Measurements from ENCODE around the gene NR1H4. TPM values are rescaled to one million over a fixed set of nuclear protein-coding genes. Genes with fewer than 3 reads are reported as not detected.

Gene NR1H4
- total and polyA plus RNA-seq, 2 experiments from 2014 or later, result not detected

GRCh38 chr12:100534625-100535227 lies 61.1 kb downstream of the NR1H4 start:
- Mint-ChIP-seq H3K4me3 (no peak overlapping the region), H3K27me3 (ENCODE audit: insufficient read depth, low read depth, poor library complexity) (peaks cover 2% of the 10 kb centered on the region), H3K4me1 (peaks cover 6% of the 10 kb centered on the region), H3K27ac (no peak overlapping the region; the same call in 1 of the 2 replicates), H3K9me3 (no peaks in the 10 kb centered on the region), H3K36me3 (ENCODE audit: low read depth) (no peaks in the 10 kb centered on the region)
- Histone ChIP-seq H3K4me3 (no peak overlapping the region), H2AFZ (peak overlapping the region; percentile 34; the same call in 1 of the 2 replicates), H3F3A (replicated peaks; ENCODE audit: low read depth) (no peaks in the 10 kb centered on the region), H3K36me3 (ENCODE audit: insufficient read depth) (no peaks in the 10 kb centered on the region), H3K79me2 (replicated peaks; ENCODE audit: insufficient read depth) (no peaks in the 10 kb centered on the region), H3K27ac (ENCODE audit: low read depth) (no peak overlapping the region), H3K4me2 (no peak overlapping the region), H3K27me3 (ENCODE audit: insufficient read depth) (no peaks in the 10 kb centered on the region), H4K20me1 (replicated peaks; ENCODE audit: insufficient read depth) (no peaks in the 10 kb centered on the region), H3K9me2 (ENCODE audit: insufficient read depth) (peaks cover 10% of the 10 kb centered on the region; the same call in 1 of the 2 replicates), H3K4me1 (ENCODE audit: insufficient read depth) (peaks cover under 1% of the 10 kb centered on the region; the same call in 1 of the 2 replicates)
- no peak for TF ChIP-seq REST (IDR thresholded peaks at IDR 0.05; ENCODE audit: unreplicated experiment)
- no peak for TF ChIP-seq NANOG (IDR thresholded peaks at IDR 0.05; ENCODE audit: borderline replicate concordance)
- TF ChIP-seq CTCF (conservative IDR thresholded peaks at IDR 0.05; ENCODE audit: low read depth in 2 of 2), result no peak
- no peak for TF ChIP-seq ZNF114 (CRISPR knock-in tag; IDR thresholded peaks at IDR 0.05)
- TF ChIP-seq STAT1 (IDR thresholded peaks at IDR 0.05; ENCODE audit: unreplicated experiment), result no peak
- no peak for TF ChIP-seq POLR2AphosphoS5 (IDR thresholded peaks at IDR 0.05; ENCODE audit: low read depth)
- TF ChIP-seq ZNF331 (CRISPR knock-in tag; IDR thresholded peaks at IDR 0.05; ENCODE audit: low read depth), result no peak
- no peak for TF ChIP-seq EZH2 (IDR thresholded peaks at IDR 0.05; ENCODE audit: low read depth, unreplicated experiment)
- no peak for TF ChIP-seq ZNF462 (CRISPR knock-in tag; IDR thresholded peaks at IDR 0.05)
- no peak for TF ChIP-seq ETS1 (IDR thresholded peaks at IDR 0.05)
- no peak for TF ChIP-seq EZH2phosphoT487 (IDR thresholded peaks at IDR 0.05; ENCODE audit: unreplicated experiment)
- TF ChIP-seq JUNB (IDR thresholded peaks at IDR 0.05; ENCODE audit: unreplicated experiment), result no peak
- no peak for TF ChIP-seq CREB1 (CRISPR knock-in tag; IDR thresholded peaks at IDR 0.05; ENCODE audit: low read depth)
- DNase-seq (ENCODE audit: low spot score) (no peak), ATAC-seq (no peak)
